SKM-1 treated with dmso at 0.1 percent for 144 hours (cell line): ENCODE results near the gene TTC39C.

Experiments used
- DNase-seq: peaks from one replicate; lab custom pipeline; 2025; ENCODE audit not compliant: unreplicated experiment; lab: John Stamatoyannopoulos, UW

Gene TTC39C

GRCh38 chr18:24014062-24014985 lies at the start of gene TTC39C:
Gene TTC39C, plus strand, starts transcription at chr18:24014754. Its CDS starts 118 bp downstream, at chr18:24014872.
- DNase-seq: peak; percentile 83

- DNase-seq: no peak
Measured at GRCh38 chr18:23966909-23967308, 47.6 kb upstream of the TTC39C start.

GRCh38 chr18:23967321-23968089 lies 47.0 kb upstream of the TTC39C start:
- peak; percentile 44 for DNase-seq

- no peak for DNase-seq
Measured at GRCh38 chr18:23968638-23969604, 45.6 kb upstream of the TTC39C start.

- no peak for DNase-seq
Measured at GRCh38 chr18:23969664-23970063, 44.9 kb upstream of the TTC39C start.

- no peak for DNase-seq
Measured at GRCh38 chr18:23970161-23971096, 44.1 kb upstream of the TTC39C start.

- DNase-seq: no peak
Measured at GRCh38 chr18:23971097-23971440, 43.5 kb upstream of the TTC39C start.

GRCh38 chr18:23971666-23972230 lies 42.8 kb upstream of the TTC39C start:
- no peak for DNase-seq

- DNase-seq: no peak
Measured at GRCh38 chr18:23972453-23972852, 42.1 kb upstream of the TTC39C start.

- DNase-seq: no peak
Measured at GRCh38 chr18:23977103-23977502, 37.5 kb upstream of the TTC39C start.

- peak; percentile 16 for DNase-seq
Measured at GRCh38 chr18:23977719-23978483, 36.7 kb upstream of the TTC39C start.

GRCh38 chr18:23981369-23981980 lies 33.1 kb upstream of the TTC39C start:
- DNase-seq: no peak

- DNase-seq: no peak
Measured at GRCh38 chr18:23982155-23983079, 32.1 kb upstream of the TTC39C start.

GRCh38 chr18:23983112-23983511 lies 31.4 kb upstream of the TTC39C start:
- no peak for DNase-seq

GRCh38 chr18:23986600-23987359 lies 27.8 kb upstream of the TTC39C start:
- DNase-seq: no peak
